AG04450 (cell line): ENCODE data around the gene EVA1A. TPM values are rescaled to one million over a fixed set of nuclear protein-coding genes. Genes with fewer than 3 reads are reported as not detected.

Experiments
- CTCF ChIA-PET: fragments of 300-600, 350-600 bp; formaldehyde crosslinking; extraction: SDS; loops from one replicate; lab custom pipeline; 2022; ENCODE audit warnings: antibody characterized with exemption, inconsistent platforms; lab: Charles Lee
- POLR2A ChIA-PET: fragments of 350-600 bp; formaldehyde crosslinking; extraction: SDS; loops from one replicate; lab custom pipeline; 2021; ENCODE audit warnings: antibody characterized with exemption, inconsistent platforms; lab: Yijun Ruan, JAX
- DNase-seq: peaks from one replicate; pipeline ENCODE4 v3.0.0-alpha.2; 2011; ENCODE audit warnings: low read depth, low spot score
- H3K27ac ChIP-seq: one replicate; pipeline ENCODE4 v1.5.1; 2012; ENCODE audit warnings: low read depth, low read length, control low read depth
- H3K27me3 ChIP-seq: one replicate; pipeline ENCODE4 v1.6.0; 2012; ENCODE audit warnings: low read length; ENCODE audit not compliant: control insufficient read depth, insufficient read depth
- H3K4me3 ChIP-seq: 2 replicates; pipeline ENCODE4 v1.5.1; 2011; ENCODE audit warnings: mild to moderate bottlenecking, low read depth, low read length, control low read depth
- H3K9me3 ChIP-seq: 2 replicates; pipeline ENCODE4 v1.5.1; 2012; ENCODE audit warnings: low read length; ENCODE audit not compliant: control insufficient read depth, insufficient read depth
- CTCF ChIP-seq: IDR thresholded peaks from 2 replicates; pipeline ENCODE4 v1.5.1; 2011; ENCODE audit warnings: low read depth, low read length, control low read depth, inconsistent platforms
- polyA plus RNA-seq: library from polyadenylated mRNA; depleted of rRNA; stranded (reverse); fragments of >200 nt; gene quantifications from 2 replicates; pipeline ENCODE4 v1.2.3, GENCODE V29; 2011

Gene EVA1A
- polyA plus RNA-seq, 1 experiment: 22.8 TPM

GRCh38 chr2:75497256-75497655, 63.5 kb downstream of the EVA1A start:
- POLR2A ChIA-PET: no interaction called here
- CTCF ChIA-PET: interaction anchor here (1.8 kb wide), 1 partner anchor 111 kb away, joined by 5 read pairs; no protein-coding TSS in a partner anchor
- DNase-seq: no peak
- no peak for TF ChIP-seq CTCF
- Histone ChIP-seq H3K9me3 (no peaks in the 10 kb centered on the region; the same call in 1 of the 2 replicates), H3K4me3 (no peak overlapping the region), H3K27me3 (no peaks in the 10 kb centered on the region), H3K27ac (no peak overlapping the region)

GRCh38 chr2:75495862-75496261, 64.9 kb downstream of the EVA1A start:
- Histone ChIP-seq H3K27ac (no peak overlapping the region), H3K27me3 (no peaks in the 10 kb centered on the region), H3K4me3 (no peak overlapping the region), H3K9me3 (no peaks in the 10 kb centered on the region; the same call in 1 of the 2 replicates)
- TF ChIP-seq CTCF: no peak
- POLR2A ChIA-PET: no interaction called here
- CTCF ChIA-PET: no interaction called here
- no peak for DNase-seq

- Histone ChIP-seq H3K9me3 (no peaks in the 10 kb centered on the region; the same call in 1 of the 2 replicates), H3K4me3 (no peak overlapping the region), H3K27ac (no peak overlapping the region), H3K27me3 (no peaks in the 10 kb centered on the region)
- DNase-seq: no peak
- CTCF ChIA-PET: interaction anchor here (0.5 to 1.9 kb wide), 4 partner anchors 9 to 293 kb away, joined by 3 to 9 read pairs (median 5); no protein-coding TSS in a partner anchor
- POLR2A ChIA-PET: no interaction called here
- no peak for TF ChIP-seq CTCF
These were observed 66.5 kb downstream of the EVA1A start for GRCh38 chr2:75494137-75494769.

GRCh38 chr2:75493230-75493629, 67.5 kb downstream of the EVA1A start:
- Histone ChIP-seq H3K27me3 (no peaks in the 10 kb centered on the region), H3K27ac (no peak overlapping the region), H3K4me3 (no peak overlapping the region), H3K9me3 (no peaks in the 10 kb centered on the region; the same call in 1 of the 2 replicates)
- ChIA-PET CTCF (interaction anchor here (1.4 to 1.9 kb wide), 2 partner anchors 10 to 27 kb away, joined by 3 to 9 read pairs; no protein-coding TSS in a partner anchor), POLR2A (no interaction called here)
- TF ChIP-seq CTCF: no peak
- DNase-seq: no peak

GRCh38 chr2:75491129-75491753, 69.5 kb downstream of the EVA1A start:
- TF ChIP-seq CTCF: no peak
- H3K27me3 ChIP-seq: no peaks in the 10 kb centered on the region
- no peak overlapping the region for H3K27ac ChIP-seq
- POLR2A ChIA-PET: no interaction called here
- H3K4me3 ChIP-seq: no peak overlapping the region
- no peaks in the 10 kb centered on the region; the same call in 1 of the 2 replicates for H3K9me3 ChIP-seq
- DNase-seq: no peak
- CTCF ChIA-PET: interaction anchor here (0.9 to 1.6 kb wide), 2 partner anchors 26 to 118 kb away, joined by 5 to 6 read pairs; no protein-coding TSS in a partner anchor
